Measurements from ENCODE around the gene SGPP2. TPM values are rescaled to one million over a fixed set of nuclear protein-coding genes. Genes with fewer than 3 reads are reported as not detected.

The SGPP2 gene
- total RNA-seq, 2 donors from 2014 or later: 2.1 to 13.0 TPM

GRCh38 chr2:222448748-222449181, 24.4 kb downstream of the SGPP2 start:
- Histone ChIP-seq H3K9me3 (no peaks in the 10 kb centered on the region), H3K4me3 (no peak overlapping the region), H3K27ac (no peak overlapping the region), H3K4me1 (peaks cover 0 to 2% of the 10 kb centered on the region in 2 donors), H3K36me3 (no peaks in the 10 kb centered on the region), H3K27me3 (no peaks in the 10 kb centered on the region)
- no peak for TF ChIP-seq CTCF (IDR thresholded peaks at IDR 0.05)
- no peak for DNase-seq (ENCODE audit: low spot score)

GRCh38 chr2:222450021-222450420, 25.7 kb downstream of the SGPP2 start:
- H3K4me1 ChIP-seq: peaks cover 0 to 2% of the 10 kb centered on the region in 2 donors
- H3K4me3 ChIP-seq: no peak overlapping the region
- DNase-seq (ENCODE audit: low spot score): no peak
- no peaks in the 10 kb centered on the region for H3K9me3 ChIP-seq
- no peak overlapping the region for H3K27ac ChIP-seq
- TF ChIP-seq CTCF (IDR thresholded peaks at IDR 0.05): no peak
- no peaks in the 10 kb centered on the region for H3K36me3 ChIP-seq
- no peaks in the 10 kb centered on the region for H3K27me3 ChIP-seq

- H3K4me1 ChIP-seq: peaks cover 0 to 2% of the 10 kb centered on the region in 2 donors
- H3K9me3 ChIP-seq: no peaks in the 10 kb centered on the region
- TF ChIP-seq CTCF (IDR thresholded peaks at IDR 0.05): no peak
- DNase-seq (ENCODE audit: low spot score): no peak
- no peak overlapping the region for H3K27ac ChIP-seq
- H3K27me3 ChIP-seq: no peaks in the 10 kb centered on the region
- H3K36me3 ChIP-seq: no peaks in the 10 kb centered on the region
- H3K4me3 ChIP-seq: no peak overlapping the region
Measured at GRCh38 chr2:222451224-222451674, 26.9 kb downstream of the SGPP2 start.

- DNase-seq (ENCODE audit: low spot score): no peak
- Histone ChIP-seq H3K4me3 (no peak overlapping the region), H3K9me3 (no peaks in the 10 kb centered on the region), H3K4me1 (peaks cover 0 to 2% of the 10 kb centered on the region in 2 donors), H3K27ac (no peak overlapping the region), H3K36me3 (no peaks in the 10 kb centered on the region), H3K27me3 (no peaks in the 10 kb centered on the region)
- no peak for TF ChIP-seq CTCF (IDR thresholded peaks at IDR 0.05)
Measured at GRCh38 chr2:222452422-222452950, 28.1 kb downstream of the SGPP2 start.

GRCh38 chr2:222456479-222457077, 32.2 kb downstream of the SGPP2 start:
- H3K9me3 ChIP-seq: no peaks in the 10 kb centered on the region
- H3K27me3 ChIP-seq: no peaks in the 10 kb centered on the region
- H3K4me1 ChIP-seq: no peaks in the 10 kb centered on the region
- H3K36me3 ChIP-seq: no peaks in the 10 kb centered on the region
- DNase-seq (ENCODE audit: low spot score): no peak
- no peak overlapping the region for H3K4me3 ChIP-seq
- H3K27ac ChIP-seq: no peak overlapping the region
- TF ChIP-seq CTCF (IDR thresholded peaks at IDR 0.05): no peak

- Histone ChIP-seq H3K27me3 (no peaks in the 10 kb centered on the region), H3K4me3 (no peak overlapping the region), H3K4me1 (no peaks in the 10 kb centered on the region), H3K27ac (no peak overlapping the region), H3K36me3 (no peaks in the 10 kb centered on the region), H3K9me3 (no peaks in the 10 kb centered on the region)
- DNase-seq (ENCODE audit: low spot score): no peak
- no peak for TF ChIP-seq CTCF (IDR thresholded peaks at IDR 0.05)
Measured at GRCh38 chr2:222459983-222460382, 35.6 kb downstream of the SGPP2 start.
